SKM-1 (cell line): ENCODE results near the gene STX3.
"Not testable (repeated sequence)": the region's sequence is repeated elsewhere in the genome, so short reads cannot be mapped to it uniquely, and the experiment has no call there.

Experiments used
- DNase-seq: peaks from one replicate; lab custom pipeline; 2025; ENCODE audit not compliant: unreplicated experiment; lab: John Stamatoyannopoulos, UW

STX3 gene

DNA sequence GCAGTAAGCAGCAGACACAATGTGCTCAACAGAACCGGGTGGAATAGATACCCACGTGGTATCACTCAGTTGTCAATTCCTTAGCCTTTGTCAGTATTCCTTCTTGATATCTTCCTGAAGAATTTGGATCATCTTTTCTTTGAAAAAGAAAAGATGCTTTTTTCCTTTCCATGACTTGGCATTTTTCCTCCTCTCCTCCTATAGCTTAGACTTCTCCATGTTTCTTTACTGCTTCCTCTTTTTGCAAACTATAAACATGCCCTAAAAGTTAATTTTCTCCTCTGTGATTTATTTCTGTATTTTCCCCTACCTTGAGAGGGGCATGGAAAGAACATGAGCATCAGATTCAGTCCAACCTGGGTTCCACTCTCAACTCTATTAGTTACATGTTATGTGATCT is 78.4 kb downstream of the STX3 start:
- no peak for DNase-seq

DNA sequence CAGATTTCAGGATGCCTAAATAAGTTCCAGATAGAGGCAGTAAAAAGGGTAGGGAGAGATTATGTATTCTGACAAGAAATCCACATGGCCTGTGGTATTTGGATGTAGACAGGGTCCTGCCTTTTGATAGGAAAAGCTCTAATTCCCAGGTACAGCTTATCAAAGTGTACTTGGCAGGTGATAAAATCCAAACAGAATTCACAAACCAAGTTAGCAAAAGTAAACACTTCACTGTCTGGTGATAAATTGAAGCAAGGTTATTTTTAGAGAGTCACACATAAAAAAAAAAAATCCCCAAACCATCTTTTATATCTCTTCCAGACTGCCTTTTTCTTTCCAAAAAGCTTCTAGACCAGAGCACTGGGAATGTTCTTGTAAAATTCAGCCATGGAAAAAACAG is 84.4 kb downstream of the STX3 start:
- DNase-seq, result no peak

DNA sequence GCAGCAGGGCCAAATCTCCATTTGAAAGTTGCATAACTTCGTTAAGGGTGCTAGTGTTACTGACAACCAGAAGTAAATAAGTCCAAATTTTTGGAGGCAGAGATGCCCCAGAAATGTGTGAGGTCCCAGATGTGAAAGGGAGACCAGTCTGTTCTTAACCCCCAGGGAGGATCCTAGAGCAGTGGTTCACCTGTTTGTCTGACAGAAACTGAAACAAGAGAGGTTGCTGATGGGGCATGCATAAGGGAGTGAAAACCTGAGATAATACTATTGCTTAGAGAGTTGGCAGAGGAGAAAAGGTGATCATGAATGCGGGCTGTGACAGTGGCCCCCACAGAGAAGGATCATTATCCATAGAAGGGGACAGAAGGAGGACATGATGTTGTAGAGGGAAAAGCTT is 86.3 kb downstream of the STX3 start:
- no peak for DNase-seq

DNA sequence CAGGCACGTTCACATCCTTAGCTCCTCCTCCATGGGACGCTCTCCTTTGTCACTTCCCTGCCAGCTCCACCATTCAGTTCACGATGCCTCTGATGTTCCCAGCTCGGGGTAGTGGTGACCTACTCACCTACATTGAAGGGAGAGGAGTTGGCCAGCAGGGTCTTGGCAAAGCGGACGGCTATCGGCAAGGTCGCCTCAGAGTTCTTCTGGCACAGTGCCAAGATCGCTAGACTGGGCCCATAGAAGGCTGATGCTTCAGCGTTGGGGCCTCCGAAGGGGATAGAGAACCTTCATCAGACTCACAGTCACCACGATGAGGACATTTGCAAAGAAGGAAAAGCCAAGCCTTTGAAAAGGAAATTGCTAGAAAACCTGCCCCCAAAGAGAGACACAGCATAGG is 87.1 kb downstream of the STX3 start:
- no peak for DNase-seq

DNA sequence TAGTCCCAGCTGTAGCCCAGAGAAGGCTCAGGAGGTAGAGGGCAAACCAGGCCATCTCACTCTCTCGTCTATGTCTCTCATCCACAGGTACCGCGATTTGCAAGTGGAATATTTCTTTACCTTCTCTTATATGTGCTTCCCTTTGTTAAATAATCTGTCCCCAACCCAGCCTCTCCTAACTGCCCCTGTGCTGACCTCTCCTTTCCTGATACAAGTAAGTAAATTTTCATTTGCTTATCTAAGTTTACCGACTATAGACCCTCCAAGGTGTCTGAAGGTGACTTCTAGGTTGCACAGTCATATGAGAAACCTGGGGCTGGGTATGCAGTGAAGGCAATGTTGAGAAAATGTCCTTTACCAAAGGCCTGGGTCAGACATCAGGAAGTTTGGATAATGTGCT is 90.2 kb downstream of the STX3 start, which contains the start of gene CBLIF:
Gene CBLIF, minus strand, starts transcription at position 101 of the 400 bp plus-strand sequence. Its CDS starts 46 bp downstream, at position 55.
- no peak for DNase-seq

DNA sequence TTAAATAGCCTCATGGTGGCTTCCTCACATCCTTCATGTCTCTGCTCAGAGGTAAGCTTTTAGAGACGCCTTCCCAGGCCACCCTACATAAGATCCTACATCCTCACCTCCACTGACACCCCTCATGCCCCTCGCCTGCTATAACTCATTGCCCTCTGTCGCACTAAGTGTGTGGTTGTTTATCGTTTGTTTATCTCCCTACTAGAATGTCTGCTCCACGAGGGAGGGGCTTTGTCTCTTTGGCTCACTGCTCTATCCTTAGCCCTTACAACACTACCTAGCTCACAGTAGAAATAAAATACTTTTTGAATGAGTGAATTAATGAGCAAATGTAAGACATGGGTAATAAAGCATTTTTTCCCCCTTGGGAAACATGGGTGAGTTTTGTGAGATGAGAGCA is 91.4 kb downstream of the STX3 start:
- DNase-seq, result no peak

DNA sequence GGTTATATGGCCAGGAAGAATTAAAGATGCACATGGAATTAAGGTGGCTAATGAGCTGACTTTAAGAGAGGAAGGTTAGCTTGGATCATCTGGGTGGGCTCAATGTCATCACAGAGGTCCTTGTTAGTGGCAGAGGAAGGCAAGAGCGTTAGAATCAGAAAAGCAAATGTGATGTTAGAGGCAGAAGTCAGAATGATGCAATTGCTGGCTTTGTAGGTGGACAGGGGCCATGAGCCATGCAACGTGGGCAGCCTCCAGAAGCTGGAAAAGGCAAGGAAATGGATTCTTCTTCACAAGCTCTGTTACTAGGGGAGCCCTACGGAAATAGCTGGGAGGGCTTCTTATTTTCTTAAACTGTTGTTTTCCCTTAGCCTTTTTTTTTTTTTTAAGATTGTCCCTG is 92.5 kb downstream of the STX3 start:
- no peak for DNase-seq

DNA sequence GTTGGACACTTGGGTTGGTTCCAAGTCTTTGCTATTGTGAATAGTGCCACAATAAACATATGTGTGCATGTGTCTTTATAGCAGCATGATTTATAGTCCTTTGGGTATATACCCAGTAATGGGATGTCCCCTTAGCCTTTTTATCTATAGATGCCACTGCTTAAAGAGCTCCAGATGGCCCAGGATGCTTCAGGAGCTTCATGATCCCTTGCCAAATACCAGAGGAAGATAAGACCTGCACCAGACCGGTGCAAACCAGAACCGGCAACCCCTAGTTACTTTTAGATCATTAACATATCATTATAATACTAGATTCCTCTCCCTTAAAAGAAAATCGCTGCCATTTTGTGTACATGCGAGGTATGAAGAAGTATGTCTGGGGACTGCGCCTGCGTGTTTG is 93.3 kb downstream of the STX3 start:
- not testable (repeated sequence) for DNase-seq

DNA sequence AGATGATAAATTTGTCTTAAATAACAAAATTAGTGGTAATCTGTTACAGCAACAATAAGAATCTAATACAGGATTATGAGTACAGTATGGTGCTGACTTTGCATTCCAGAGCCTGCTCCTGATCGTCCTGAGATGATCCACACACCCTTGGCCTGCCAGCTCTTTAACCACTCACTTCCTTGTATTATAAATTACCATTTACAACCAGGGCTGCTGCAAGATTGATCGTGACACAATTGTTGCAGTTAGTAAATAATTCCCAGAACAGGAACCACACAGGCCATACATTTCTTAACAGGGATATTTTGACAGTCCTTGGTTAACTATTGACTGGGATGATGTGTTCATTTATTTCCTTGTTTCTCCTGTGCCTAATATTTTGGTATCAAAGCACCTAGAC is 94.0 kb downstream of the STX3 start:
- DNase-seq, result no peak

DNA sequence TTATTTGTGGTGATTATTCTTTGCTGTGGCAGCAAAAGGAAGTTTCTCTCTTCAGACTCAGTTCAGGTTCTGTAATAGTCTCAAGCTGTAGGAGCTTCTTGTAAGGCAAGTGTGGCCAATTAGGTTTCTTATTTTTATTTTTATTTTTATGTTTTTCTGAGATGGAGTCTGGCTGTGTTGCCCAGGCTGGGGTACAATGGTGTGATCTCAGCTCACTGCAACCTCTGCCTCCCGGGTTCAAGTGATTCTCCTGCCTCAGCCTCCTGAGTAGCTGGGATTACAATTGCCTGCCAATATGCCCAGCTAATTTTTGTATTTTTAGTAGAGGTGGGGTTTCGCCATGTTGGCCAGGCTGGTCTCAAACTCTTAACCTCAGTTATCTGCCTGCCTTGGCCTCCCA is 94.4 kb downstream of the STX3 start:
- not testable (repeated sequence) for DNase-seq

DNA sequence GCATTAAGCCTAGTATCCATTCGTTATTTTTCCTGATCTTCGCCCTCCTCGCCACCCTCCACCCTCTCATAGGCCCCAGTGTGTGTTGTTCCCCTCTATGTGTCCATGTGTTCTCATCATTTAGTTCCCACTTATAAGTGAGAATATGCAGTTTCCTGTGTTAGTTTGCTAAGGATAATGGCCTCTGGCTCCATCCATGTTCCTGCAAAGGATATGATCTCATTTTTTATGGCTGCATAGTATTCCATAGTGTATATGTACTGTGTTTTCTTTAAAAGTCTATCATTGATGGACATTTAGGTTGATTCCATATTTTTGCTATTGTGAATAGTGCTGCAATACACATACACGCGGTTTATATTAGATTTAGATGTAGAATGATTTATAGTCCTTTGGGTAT is 96.2 kb downstream of the STX3 start:
- DNase-seq, result not testable (repeated sequence)

DNA sequence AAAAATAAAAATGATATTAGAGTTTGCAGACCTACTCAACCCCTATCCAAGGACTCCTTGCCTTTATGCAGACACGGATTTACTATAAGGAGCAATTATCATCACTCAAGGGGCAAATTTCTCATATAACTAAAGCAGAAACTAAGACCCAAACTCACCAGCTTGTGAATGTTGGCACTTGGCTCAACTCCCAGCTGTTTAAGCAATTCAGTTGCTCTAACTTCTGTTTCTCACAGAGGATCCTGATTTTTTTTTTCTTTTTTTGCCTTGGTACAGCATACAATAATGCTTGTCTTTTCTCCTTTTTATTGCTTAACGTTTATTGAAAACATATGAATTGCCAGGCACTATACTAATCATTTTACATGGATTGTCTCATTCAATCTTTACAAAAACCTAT is 99.7 kb downstream of the STX3 start:
- DNase-seq, result no peak
